Endodermal cell (in vitro differentiated cells): ENCODE data around the gene MID1. TPM values are rescaled to one million over a fixed set of nuclear protein-coding genes. Genes with fewer than 3 reads are reported as not detected.

ENCODE experiments used
- DNase-seq: peaks from one replicate; pipeline ENCODE4 v3.0.0-alpha.2; 2017
- H3K27ac ChIP-seq: 2 replicates; pipeline ENCODE4 v1.5.1; 2013; ENCODE audit warnings: mild to moderate bottlenecking, low read depth, low read length, moderate library complexity
- H3K27me3 ChIP-seq: 2 replicates; pipeline ENCODE4 v1.6.1; 2013; ENCODE audit warnings: mild to moderate bottlenecking, low read length, moderate library complexity; ENCODE audit not compliant: insufficient read depth, control insufficient read depth, poor library complexity, severe bottlenecking
- H3K36me3 ChIP-seq: 2 replicates; pipeline ENCODE4 v1.7.0; 2013; ENCODE audit warnings: mild to moderate bottlenecking, low read length, moderate library complexity; ENCODE audit not compliant: control insufficient read depth, insufficient read depth
- H3K4me1 ChIP-seq: one replicate; pipeline ENCODE4 v1.7.0; 2013; ENCODE audit warnings: low read length; ENCODE audit not compliant: control insufficient read depth, insufficient read depth
- H3K4me3 ChIP-seq: 2 replicates; pipeline ENCODE4 v1.5.1; 2013; ENCODE audit warnings: mild to moderate bottlenecking, low read length, moderate library complexity
- H3K9ac ChIP-seq: 2 replicates; pipeline ENCODE4 v1.6.1; 2013; ENCODE audit warnings: mild to moderate bottlenecking, low read length, moderate library complexity; ENCODE audit not compliant: poor library complexity, severe bottlenecking; ENCODE audit errors: extremely low read depth
- H3K9me3 ChIP-seq: 2 replicates; pipeline ENCODE4 v1.6.1; 2013; ENCODE audit warnings: mild to moderate bottlenecking, low read length, moderate library complexity; ENCODE audit not compliant: control insufficient read depth
- H3K27ac Mint-ChIP-seq: 2 replicates; pipeline ENCODE4 v1.8.0; 2020; ENCODE audit warnings: mixed read lengths
- H3K27me3 Mint-ChIP-seq: 2 replicates; pipeline ENCODE4 v1.8.0; 2021; ENCODE audit warnings: mild to moderate bottlenecking, mixed read lengths; ENCODE audit not compliant: insufficient read depth
- H3K36me3 Mint-ChIP-seq: 2 replicates; pipeline ENCODE4 v1.8.0; 2020; ENCODE audit warnings: low read depth, mixed read lengths
- H3K4me1 Mint-ChIP-seq: 2 replicates; pipeline ENCODE4 v1.8.0; 2020; ENCODE audit warnings: mixed read lengths
- H3K4me3 Mint-ChIP-seq: 2 replicates; pipeline ENCODE4 v1.8.0; 2020; ENCODE audit warnings: mild to moderate bottlenecking, moderate library complexity, mixed read lengths
- H3K9me3 Mint-ChIP-seq: 2 replicates; pipeline ENCODE4 v1.8.0; 2020; ENCODE audit warnings: mild to moderate bottlenecking, mixed read lengths
- CTCF ChIP-seq: fragments of 200-600 bp; sonication (generic); conservative IDR thresholded peaks from 2 replicates; pipeline ENCODE4 v1.5.0; 2021; ENCODE audit warnings: antibody characterized with exemption, mild to moderate bottlenecking
- WGBS, 2 experiments: methylation state at CpG; one replicate each; pipeline versions ENCODE4 v1.1.5 to v1.1.7; 2013; ENCODE audit warnings: missing lambda C conversion rate in 2 of 2, mixed read lengths in 1 of 2; ENCODE audit not compliant: insufficient coverage in 1 of 2, insufficient read length in 1 of 2; 5-methylcytosine and 5-hydroxymethylcytosine counted together
- total RNA-seq, 2 donors: library from RNA; stranded (reverse); fragmentation: NEBNext Ultra II Directional in 1 of 2; extraction: Animal tissue kit (Norgen Biotek cat#: 25700) in 1 of 2; gene quantifications; 2 replicates in 1 of 2; 3 replicates in 1 of 2; pipeline ENCODE4 v1.2.1, GENCODE V29; 2021

The MID1 gene
- total RNA-seq, 2 donors from 2014 or later = 23.5 to 24.9 TPM

GRCh38 chrX:10665681-10666080 lies 45.3 kb upstream of the MID1 start:
- Histone ChIP-seq H3K9ac (no peak overlapping the region), H3K27me3 (no peaks in the 10 kb centered on the region), H3K9me3 (no peaks in the 10 kb centered on the region), H3K4me1 (no peaks in the 10 kb centered on the region), H3K4me3 (no peak overlapping the region), H3K27ac (no peak overlapping the region), H3K36me3 (no peaks in the 10 kb centered on the region)
- H3K27me3 Mint-ChIP-seq = no peaks in the 10 kb centered on the region
- peaks cover 36% of the 10 kb centered on the region for H3K9me3 Mint-ChIP-seq
- H3K4me1 Mint-ChIP-seq = peaks cover 10% of the 10 kb centered on the region
- 90% methylated on average over 6 of the region's 7 CpGs; no CpG with 5 or more reads in 1 of the 2 experiments for WGBS, 2 experiments
- H3K4me3 Mint-ChIP-seq = no peak overlapping the region
- TF ChIP-seq CTCF = no peak
- no peak overlapping the region for H3K27ac Mint-ChIP-seq
- no peak for DNase-seq
- H3K36me3 Mint-ChIP-seq = no peaks in the 10 kb centered on the region

GRCh38 chrX:10660171-10660570 lies 39.8 kb upstream of the MID1 start:
- no peaks in the 10 kb centered on the region for H3K36me3 ChIP-seq
- Mint-ChIP-seq H3K9me3 (peaks cover 42% of the 10 kb centered on the region), H3K36me3 (no peaks in the 10 kb centered on the region), H3K4me3 (no peak overlapping the region), H3K27me3 (no peaks in the 10 kb centered on the region), H3K4me1 (peaks cover 3% of the 10 kb centered on the region), H3K27ac (no peak overlapping the region)
- TF ChIP-seq CTCF = no peak
- no peak overlapping the region for H3K9ac ChIP-seq
- no peaks in the 10 kb centered on the region for H3K27me3 ChIP-seq
- peak; percentile 54 for DNase-seq
- no peak overlapping the region for H3K4me3 ChIP-seq
- 46% methylated on average over 6 of the region's 6 CpGs; no CpG with 5 or more reads in 1 of the 2 experiments for WGBS, 2 experiments
- no peaks in the 10 kb centered on the region for H3K4me1 ChIP-seq
- no peaks in the 10 kb centered on the region for H3K9me3 ChIP-seq
- H3K27ac ChIP-seq = peak overlapping the region; percentile 96

GRCh38 chrX:10656214-10656613 lies 35.8 kb upstream of the MID1 start:
- Mint-ChIP-seq H3K27me3 (no peaks in the 10 kb centered on the region), H3K36me3 (no peaks in the 10 kb centered on the region), H3K4me1 (peaks cover 3% of the 10 kb centered on the region), H3K9me3 (peaks cover 59% of the 10 kb centered on the region), H3K4me3 (no peak overlapping the region), H3K27ac (no peak overlapping the region)
- Histone ChIP-seq H3K27ac (no peak overlapping the region), H3K36me3 (no peaks in the 10 kb centered on the region), H3K4me1 (no peaks in the 10 kb centered on the region), H3K4me3 (no peak overlapping the region), H3K27me3 (no peaks in the 10 kb centered on the region), H3K9ac (no peak overlapping the region), H3K9me3 (no peaks in the 10 kb centered on the region)
- DNase-seq = no peak
- TF ChIP-seq CTCF = no peak
- WGBS, 2 experiments = 94 to 100% methylated on average over 1 of the region's 1 CpG
